Endothelial cell of umbilical vein (primary cell): ENCODE results near the gene FOXL1. TPM values are rescaled to one million over a fixed set of nuclear protein-coding genes. Genes with fewer than 3 reads are reported as not detected.

Experiments used
- BruUV-seq: library from RNA; stranded (reverse); fragments of 400-500 nt; replicated peaks from 2 replicates; lab custom pipeline; 2021; lab: Mats Ljungman, UMichigan
- CTCF ChIA-PET: fragments of 300-600, 350-600 bp; sonication (Branson Sonifier 250); formaldehyde crosslinking; loops from one replicate; lab custom pipeline; 2021; ENCODE audit warnings: antibody characterized with exemption, inconsistent platforms; lab: Charles Lee
- POLR2A ChIA-PET: fragments of 300-600, 350-600 bp; sonication (Branson Sonifier 250); formaldehyde crosslinking; loops from one replicate; lab custom pipeline; 2021; ENCODE audit warnings: antibody characterized with exemption, inconsistent platforms; lab: Charles Lee
- DNase-seq: peaks from one replicate; pipeline ENCODE4 v3.0.0-alpha.2; 2011; ENCODE audit warnings: low read depth, low spot score
- FAIRE-seq: peaks from 2 replicates; lab custom pipeline; 2011; peaks lifted over from hg19 to GRCh38; lab: Jason Lieb, UNC
- H2AFZ ChIP-seq: 2 replicates; pipeline ENCODE4 v1.6.0; 2012; ENCODE audit warnings: low read depth, low read length, control low read depth, inconsistent platforms
- H3K27ac ChIP-seq: 2 replicates; pipeline ENCODE4 v1.5.1; 2011; ENCODE audit warnings: low read depth, mild to moderate bottlenecking, control low read depth, low read length, moderate library complexity; ENCODE audit not compliant: insufficient read depth
- H3K27me3 ChIP-seq, 2 experiments: 2 replicates each; pipeline versions ENCODE4 v1.6.0 to v1.6.1; 2011; ENCODE audit warnings: low read length in 2 of 2, mixed read lengths in 1 of 2; ENCODE audit not compliant: control insufficient read depth in 2 of 2, insufficient read depth in 2 of 2
- H3K36me3 ChIP-seq, 2 experiments: 2 replicates in 1 of 2; 3 replicates in 1 of 2; pipeline ENCODE4 v1.5.1; 2011; ENCODE audit warnings: low read length in 2 of 2, mild to moderate bottlenecking in 1 of 2, moderate library complexity in 1 of 2; ENCODE audit not compliant: control insufficient read depth in 2 of 2, insufficient read depth in 2 of 2; ENCODE audit errors: extremely low read depth in 1 of 2
- H3K4me1 ChIP-seq: 3 replicates; pipeline ENCODE4 v1.5.1; 2011; ENCODE audit warnings: mild to moderate bottlenecking, low read length; ENCODE audit not compliant: control insufficient read depth, insufficient read depth; ENCODE audit errors: extremely low read depth
- H3K4me2 ChIP-seq: 2 replicates; pipeline ENCODE4 v1.6.1; 2011; ENCODE audit warnings: low read length, control low read depth, mixed read lengths; ENCODE audit not compliant: insufficient read depth
- H3K4me3 ChIP-seq, 3 experiments: fragments of 200-600 bp in 1 of 3; sonication (generic), shearing (Covaris generic) in 1 of 3; replicated peaks in 1 of 3; 2 replicates each; pipeline ENCODE4 v1.5.1; 2011 to 2016; ENCODE audit warnings: control low read depth in 3 of 3, low read length in 3 of 3, mild to moderate bottlenecking in 2 of 3, inconsistent platforms in 1 of 3, low read depth in 1 of 3, moderate library complexity in 1 of 3; ENCODE audit not compliant: insufficient read depth in 1 of 3
- H3K79me2 ChIP-seq: 2 replicates; pipeline ENCODE4 v1.6.0; 2012; ENCODE audit warnings: low read length, inconsistent platforms; ENCODE audit not compliant: control insufficient read depth, insufficient read depth
- H3K9ac ChIP-seq: replicated peaks from 2 replicates; pipeline ENCODE3; 2011; ENCODE audit warnings: low read length, control low read depth; ENCODE audit not compliant: insufficient read depth; ENCODE audit errors: extremely low read depth
- H3K9me1 ChIP-seq: replicated peaks from 3 replicates; pipeline ENCODE4 v1.6.0; 2011; ENCODE audit warnings: mild to moderate bottlenecking, low read length; ENCODE audit not compliant: control insufficient read depth, insufficient read depth; ENCODE audit errors: extremely low read depth
- H3K9me3 ChIP-seq: replicated peaks from 2 replicates; pipeline ENCODE4 v1.5.1; 2012; ENCODE audit warnings: low read length, inconsistent platforms; ENCODE audit not compliant: control insufficient read depth, insufficient read depth
- H4K20me1 ChIP-seq: replicated peaks from 2 replicates; pipeline ENCODE3; 2011; ENCODE audit warnings: mild to moderate bottlenecking, low read length; ENCODE audit not compliant: control insufficient read depth, insufficient read depth; ENCODE audit errors: extremely low read depth
- FOS ChIP-seq: IDR thresholded peaks from 2 replicates; pipeline ENCODE4 v1.6.1; 2011; ENCODE audit warnings: mild to moderate bottlenecking, low read length, moderate library complexity, borderline replicate concordance; ENCODE audit not compliant: insufficient read depth
- GATA2 ChIP-seq: IDR thresholded peaks from 2 replicates; pipeline ENCODE4 v1.7.0; 2011; ENCODE audit warnings: low read depth, mild to moderate bottlenecking, moderate library complexity, mixed read lengths, low read length; ENCODE audit not compliant: insufficient read length, insufficient read depth
- JUN ChIP-seq: IDR thresholded peaks from 2 replicates; pipeline ENCODE4 v1.6.1; 2011; ENCODE audit warnings: borderline replicate concordance, low read depth; ENCODE audit not compliant: insufficient read length, insufficient read depth
- MYC ChIP-seq: IDR thresholded peaks from one replicate; pipeline ENCODE4 v1.6.1; 2011; ENCODE audit warnings: mild to moderate bottlenecking, low read depth, low read length
- POLR2A ChIP-seq: IDR thresholded peaks from 2 replicates; pipeline ENCODE4 v1.6.1; 2012; ENCODE audit warnings: low read depth, mild to moderate bottlenecking, control low read depth, low read length
- POLR2AphosphoS5 ChIP-seq: IDR thresholded peaks from 2 replicates; pipeline ENCODE4 v1.6.1; 2012; ENCODE audit warnings: low read depth, mild to moderate bottlenecking, control low read depth, low read length, moderate library complexity; ENCODE audit not compliant: insufficient read depth
- dilution Hi-C: fragments of 300-500 bp; cut with MboI; formaldehyde crosslinking; loops from one replicate; pipeline ENCODE4 v1.15.0; 2019; ENCODE audit warnings: low sequenced_read_pairs; ENCODE audit not compliant: extremely low pct_ligation_motif_present
- intact Hi-C: fragments of 100-400 bp; cut with micrococcal nuclease; formaldehyde crosslinking; loops from one replicate; pipeline ENCODE4 v1.10.0; 2022
- polyA plus RNA-seq, 4 experiments: library from polyadenylated mRNA; depleted of rRNA in 3 of 4; stranded (reverse) in 3 of 4; unstranded in 1 of 4; fragments of >200 nt; gene quantifications; 2 replicates each; pipeline versions ENCODE4 v1.2.1 to v1.2.3, GENCODE V29; 2011 to 2012; ENCODE audit warnings: missing spikeins in 1 of 4
- total RNA-seq: library from RNA; stranded (reverse); gene quantifications from 2 replicates; pipeline ENCODE4 v1.2.3, GENCODE V29; 2021
- TF ChIP-seq, protein P1 (sequence below): IDR thresholded peaks from 2 replicates; pipeline ENCODE4 v1.6.1; 2011; ENCODE audit not compliant: insufficient read depth, insufficient read length
- TF ChIP-seq, protein P2 (sequence below), 2 donors: IDR thresholded peaks; 1 replicate in 1 of 2; 2 replicates in 1 of 2; pipeline ENCODE4 v1.5.1; 2011; ENCODE audit warnings: low read length in 2 of 2, mild to moderate bottlenecking in 2 of 2, moderate library complexity in 2 of 2, control low read depth in 1 of 2, inconsistent platforms in 1 of 2, low read depth in 1 of 2; ENCODE audit not compliant: insufficient read depth in 1 of 2; ENCODE audit errors: extremely low read depth in 1 of 2

Gene FOXL1
- total and polyA plus RNA-seq, 2 donors (not counting 3 experiments of a cell fraction or from before 2014, with no cell fraction given): 2.8 to 3.8 TPM

DNA sequence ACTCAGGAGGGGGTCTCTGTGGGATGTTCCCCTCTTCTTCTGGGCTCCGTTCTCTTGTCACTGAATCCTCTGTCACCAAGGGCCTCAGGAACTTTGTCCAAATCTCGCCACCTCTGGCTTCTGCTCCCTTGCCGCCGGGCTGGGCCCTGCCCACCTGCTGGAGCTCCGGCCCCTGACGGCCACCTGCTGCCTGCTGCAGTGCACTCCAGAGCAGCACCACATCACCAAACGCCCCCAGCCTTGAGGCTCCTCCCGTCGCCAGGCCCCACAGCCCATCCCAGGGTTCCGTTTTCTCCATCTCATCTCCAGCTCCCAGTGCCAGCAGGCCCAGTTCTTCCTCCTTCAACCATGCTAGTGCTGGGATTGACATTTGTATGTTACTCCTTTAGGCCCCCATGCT lies 43.6 kb downstream of the FOXL1 start:
- Histone ChIP-seq H3K27me3 (no peaks in the 10 kb centered on the region), H3K4me3 (no peak overlapping the region), H3K9ac (no peak overlapping the region), H3K4me2 (no peak overlapping the region), H3K9me1 (no peaks in the 10 kb centered on the region), H3K9me3 (no peaks in the 10 kb centered on the region), H3K4me1 (peaks cover 4% of the 10 kb centered on the region), H3K79me2 (no peaks in the 10 kb centered on the region), H2AFZ (no peak overlapping the region), H3K36me3 (no peaks in the 10 kb centered on the region), H3K27ac (no peak overlapping the region), H4K20me1 (no peaks in the 10 kb centered on the region)
- DNase-seq (no peak), FAIRE-seq (no peak)
- TF ChIP-seq, protein P1, sequence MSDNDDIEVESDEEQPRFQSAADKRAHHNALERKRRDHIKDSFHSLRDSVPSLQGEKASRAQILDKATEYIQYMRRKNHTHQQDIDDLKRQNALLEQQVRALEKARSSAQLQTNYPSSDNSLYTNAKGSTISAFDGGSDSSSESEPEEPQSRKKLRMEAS: no peak
- TF ChIP-seq POLR2A (no peak), MYC (no peak), FOS (no peak), JUN (no peak), GATA2 (no peak), POLR2AphosphoS5 (no peak)
- TF ChIP-seq, protein P2, sequence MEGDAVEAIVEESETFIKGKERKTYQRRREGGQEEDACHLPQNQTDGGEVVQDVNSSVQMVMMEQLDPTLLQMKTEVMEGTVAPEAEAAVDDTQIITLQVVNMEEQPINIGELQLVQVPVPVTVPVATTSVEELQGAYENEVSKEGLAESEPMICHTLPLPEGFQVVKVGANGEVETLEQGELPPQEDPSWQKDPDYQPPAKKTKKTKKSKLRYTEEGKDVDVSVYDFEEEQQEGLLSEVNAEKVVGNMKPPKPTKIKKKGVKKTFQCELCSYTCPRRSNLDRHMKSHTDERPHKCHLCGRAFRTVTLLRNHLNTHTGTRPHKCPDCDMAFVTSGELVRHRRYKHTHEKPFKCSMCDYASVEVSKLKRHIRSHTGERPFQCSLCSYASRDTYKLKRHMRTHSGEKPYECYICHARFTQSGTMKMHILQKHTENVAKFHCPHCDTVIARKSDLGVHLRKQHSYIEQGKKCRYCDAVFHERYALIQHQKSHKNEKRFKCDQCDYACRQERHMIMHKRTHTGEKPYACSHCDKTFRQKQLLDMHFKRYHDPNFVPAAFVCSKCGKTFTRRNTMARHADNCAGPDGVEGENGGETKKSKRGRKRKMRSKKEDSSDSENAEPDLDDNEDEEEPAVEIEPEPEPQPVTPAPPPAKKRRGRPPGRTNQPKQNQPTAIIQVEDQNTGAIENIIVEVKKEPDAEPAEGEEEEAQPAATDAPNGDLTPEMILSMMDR (IDR thresholded peaks at IDR 0.05; ENCODE audit: extremely low read depth in 1 of 2, insufficient read depth in 1 of 2, low read depth in 1 of 2, low read length in 2 of 2): no peak
- dilution Hi-C loops: no loop called here
- ChIA-PET POLR2A (no interaction called here), CTCF (no interaction called here)
- intact Hi-C loops: no loop called here
- no TSS peak for BruUV-seq
